Small intestine (tissue), 7 donors: Measurements from ENCODE around the gene DUSP28. TPM values are rescaled to one million over a fixed set of nuclear protein-coding genes. Genes with fewer than 3 reads are reported as not detected.
"Not testable (repeated sequence)": the region's sequence is repeated elsewhere in the genome, so short reads cannot be mapped to it uniquely, and the experiment has no call there.

Experiments
- DNase-seq, 2 donors: peaks; one replicate each; pipeline versions ENCODE4 v3.0.0 to v3.0.0-alpha.2; 2013
- FAIRE-seq: peaks from 2 replicates; lab custom pipeline; 2012; peaks lifted over from hg19 to GRCh38; lab: Jason Lieb, UNC
- H3K27ac ChIP-seq, 3 donors: one replicate each; pipeline ENCODE4 v1.5.1; 2013; ENCODE audit warnings: low read length in 2 of 3, mild to moderate bottlenecking in 2 of 3, control low read depth in 1 of 3, inconsistent platforms in 1 of 3, low read depth in 1 of 3, moderate library complexity in 1 of 3
- H3K27me3 ChIP-seq, 3 donors: one replicate each; pipeline ENCODE4 v1.6.1; 2013; ENCODE audit warnings: low read length in 3 of 3, inconsistent platforms in 1 of 3; ENCODE audit not compliant: control insufficient read depth in 3 of 3, insufficient read depth in 3 of 3
- H3K36me3 ChIP-seq, 3 donors: one replicate each; pipeline ENCODE4 v1.6.1; 2013; ENCODE audit warnings: low read length in 3 of 3, inconsistent platforms in 1 of 3, low read depth in 1 of 3, mild to moderate bottlenecking in 1 of 3, moderate library complexity in 1 of 3; ENCODE audit not compliant: control insufficient read depth in 3 of 3, insufficient read depth in 2 of 3
- H3K4me1 ChIP-seq, 3 donors: one replicate each; pipeline ENCODE4 v1.6.1; 2013; ENCODE audit warnings: low read length in 2 of 3, inconsistent platforms in 1 of 3, low read depth in 1 of 3, mild to moderate bottlenecking in 1 of 3, moderate library complexity in 1 of 3; ENCODE audit not compliant: control insufficient read depth in 3 of 3, insufficient read depth in 2 of 3
- H3K4me3 ChIP-seq, 3 donors: one replicate each; pipeline ENCODE4 v1.5.1; 2013; ENCODE audit warnings: low read length in 3 of 3, control low read depth in 1 of 3, inconsistent platforms in 1 of 3, low read depth in 1 of 3, mild to moderate bottlenecking in 1 of 3, moderate library complexity in 1 of 3
- H3K9me3 ChIP-seq, 2 donors: one replicate each; pipeline ENCODE4 v1.6.1; 2013; ENCODE audit warnings: low read depth in 1 of 2, low read length in 1 of 2; ENCODE audit not compliant: control insufficient read depth in 2 of 2, insufficient read depth in 1 of 2
- WGBS, 3 donors: extraction: QIAGEN DNeasy Blood & Tissue Kit; methylation state at CpG; one replicate each; pipeline ENCODE4 v1.1.7; 2013; 5-methylcytosine and 5-hydroxymethylcytosine counted together
- polyA plus RNA-seq, 4 donors: library from polyadenylated mRNA; stranded (reverse) in 3 of 4; unstranded in 1 of 4; fragments of 200-250 nt in 3 of 4; fragments of 120-200 nt in 1 of 4; gene quantifications; one replicate each; pipeline versions ENCODE4 v1.2.1 to v1.2.3, GENCODE V29; 2013
- donor health status: healthy with polysubstance abuse.
- donor health status: control.
- donor health status: control.
- donor health status: Bipolar disorder and iron deficiency.
- donor health status: healthy.

DUSP28 gene
- polyA plus RNA-seq, 4 donors: 1.8 to 7.9 (median 5.0) TPM

DNA sequence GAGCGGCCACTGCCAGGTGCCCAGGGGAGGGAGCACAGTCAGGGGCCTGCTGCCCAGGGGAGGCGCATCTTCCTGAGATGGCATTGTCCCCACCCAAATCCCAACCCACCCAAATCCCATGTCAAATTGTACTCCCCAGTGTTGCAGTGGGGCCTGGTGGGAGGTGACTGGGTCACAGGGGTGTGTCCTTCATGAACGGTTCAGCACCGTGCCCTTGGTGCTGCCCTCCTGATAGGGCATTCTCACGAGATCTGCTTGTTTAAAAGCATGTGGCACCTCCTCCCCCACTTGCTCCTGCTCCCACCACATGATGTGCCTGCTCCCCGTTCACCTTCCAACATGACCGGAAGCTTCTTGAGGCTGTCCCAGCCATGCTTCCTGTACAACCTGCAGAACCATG, 30.0 kb upstream of the DUSP28 start:
- Histone ChIP-seq H3K36me3 (peaks cover 0 to 45% (median 2%) of the 10 kb centered on the region in 3 donors), H3K9me3 (peaks cover 0 to 52% of the 10 kb centered on the region in 2 donors), H3K27me3 (no peaks in the 10 kb centered on the region), H3K4me1 (no peaks in the 10 kb centered on the region), H3K4me3 (no peak overlapping the region), H3K27ac (no peak overlapping the region)
- FAIRE-seq (no peak), DNase-seq (no peak)
- 94 to 96% (median 94%) methylated on average over 7 of the region's 7 CpGs for WGBS, 3 donors

DNA sequence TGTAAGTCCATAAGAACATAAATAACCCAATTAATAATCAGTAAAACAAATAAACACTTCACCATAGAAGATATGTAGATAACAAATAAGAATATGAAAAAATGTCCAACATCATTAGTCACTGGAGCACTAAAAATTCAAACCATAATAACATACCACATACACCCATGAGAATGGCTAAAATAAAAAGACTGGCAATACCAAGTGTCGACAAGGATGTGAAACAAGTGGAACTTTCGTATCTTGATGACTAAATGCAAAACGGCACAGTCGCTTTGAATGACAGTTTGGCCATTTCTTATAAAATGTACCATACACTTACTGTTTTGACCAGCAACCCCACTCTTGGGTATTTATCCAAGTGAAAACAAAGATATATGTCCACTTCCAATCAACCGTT, 29.1 kb upstream of the DUSP28 start:
- DNase-seq (no peak), FAIRE-seq (no peak)
- Histone ChIP-seq H3K27me3 (no peaks in the 10 kb centered on the region), H3K27ac (no peak overlapping the region), H3K4me3 (no peak overlapping the region), H3K9me3 (peaks cover 0 to 44% of the 10 kb centered on the region in 2 donors), H3K4me1 (no peaks in the 10 kb centered on the region), H3K36me3 (peaks cover 0 to 37% (median 2%) of the 10 kb centered on the region in 3 donors)
- WGBS, 3 donors: 98 to 100% (median 99%) methylated on average over 5 of the region's 5 CpGs

GRCh38 chr2:240532031-240532775, 28.0 kb upstream of the DUSP28 start:
- H3K4me3 ChIP-seq: no peak overlapping the region
- FAIRE-seq: no peak
- peaks cover 0 to 33% (median 2%) of the 10 kb centered on the region in 3 donors for H3K36me3 ChIP-seq
- WGBS, 3 donors: 89 to 100% (median 93%) methylated on average over 1 of the region's 1 CpG
- DNase-seq: no peak
- no peaks in the 10 kb centered on the region for H3K27me3 ChIP-seq
- peaks cover 0 to 37% of the 10 kb centered on the region in 2 donors for H3K9me3 ChIP-seq
- no peak overlapping the region for H3K27ac ChIP-seq
- no peaks in the 10 kb centered on the region for H3K4me1 ChIP-seq

DNA sequence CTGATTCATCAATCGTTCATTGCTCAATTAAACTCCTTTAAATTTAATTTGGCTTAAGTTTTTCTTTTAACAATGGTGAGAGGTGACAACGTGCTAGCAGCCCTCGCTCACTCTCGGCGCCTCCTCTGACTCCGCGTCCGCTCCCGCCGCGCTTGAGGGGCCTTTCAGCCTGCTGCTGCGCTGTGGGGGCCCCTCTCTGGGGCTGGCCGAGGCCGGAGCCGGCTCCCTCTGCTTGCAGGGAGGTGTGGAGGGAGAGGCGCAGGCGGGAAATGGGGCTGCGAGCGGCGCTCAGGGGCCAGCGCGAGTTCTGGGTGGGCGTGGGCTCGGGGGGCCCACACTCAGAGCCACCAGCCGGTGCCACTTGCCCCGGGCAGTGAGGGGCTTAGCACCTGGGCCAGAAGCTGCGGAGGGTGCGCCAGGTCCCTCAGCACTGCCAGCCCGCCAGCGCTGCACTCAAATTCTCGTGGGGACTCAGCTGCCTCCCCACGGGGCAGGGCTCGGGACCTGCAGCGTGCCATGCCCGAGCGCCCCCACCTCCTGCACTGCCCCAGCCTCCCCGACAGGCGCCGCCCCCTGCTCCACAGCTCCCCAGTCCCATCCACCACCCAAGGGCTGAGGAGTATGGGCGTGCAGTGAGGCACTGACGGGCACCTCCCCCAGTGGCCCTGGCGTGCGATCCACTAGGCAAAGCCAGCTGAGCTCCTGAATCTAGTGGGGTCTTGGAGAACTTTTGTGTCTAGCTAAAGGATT, 22.0 kb upstream of the DUSP28 start:
- WGBS, 3 donors: 93 to 98% (median 97%) methylated on average over 34 to 43 of the region's 43 CpGs
- peaks cover 0 to 25% (median 2%) of the 10 kb centered on the region in 3 donors for H3K36me3 ChIP-seq
- no peaks in the 10 kb centered on the region for H3K4me1 ChIP-seq
- FAIRE-seq: no peak
- H3K4me3 ChIP-seq: no peak overlapping the region
- DNase-seq: no peak
- no peak overlapping the region for H3K27ac ChIP-seq
- no peaks in the 10 kb centered on the region for H3K27me3 ChIP-seq
- H3K9me3 ChIP-seq: peaks cover 0 to 10% of the 10 kb centered on the region in 2 donors

DNA sequence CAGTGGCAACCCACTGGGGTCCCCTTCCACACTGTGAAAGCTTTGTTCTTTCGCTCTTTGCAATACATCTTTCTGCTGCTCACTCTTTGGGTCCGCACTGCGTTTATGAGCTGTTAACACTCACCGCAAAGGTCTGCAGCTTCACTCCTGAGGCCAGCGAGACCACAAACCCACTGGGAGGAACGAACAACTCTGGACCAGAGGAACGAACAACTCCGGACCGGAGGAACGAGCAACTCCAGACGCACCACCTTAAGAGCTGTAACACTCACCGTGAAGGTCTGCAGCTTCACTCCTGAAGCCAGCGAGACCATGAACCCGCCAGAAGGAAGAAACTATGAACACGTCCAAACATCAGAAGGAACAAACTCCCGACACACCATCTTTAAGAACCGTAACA, 21.1 kb upstream of the DUSP28 start:
- H3K36me3 ChIP-seq: peaks cover 0 to 23% (median 2%) of the 10 kb centered on the region in 3 donors
- not testable (repeated sequence) for H3K27ac ChIP-seq, H3K4me1 ChIP-seq, DNase-seq, H3K9me3 ChIP-seq, H3K4me3 ChIP-seq, H3K27me3 ChIP-seq, FAIRE-seq
- 97 to 98% (median 98%) methylated on average over 17 of the region's 17 CpGs for WGBS, 3 donors

DNA sequence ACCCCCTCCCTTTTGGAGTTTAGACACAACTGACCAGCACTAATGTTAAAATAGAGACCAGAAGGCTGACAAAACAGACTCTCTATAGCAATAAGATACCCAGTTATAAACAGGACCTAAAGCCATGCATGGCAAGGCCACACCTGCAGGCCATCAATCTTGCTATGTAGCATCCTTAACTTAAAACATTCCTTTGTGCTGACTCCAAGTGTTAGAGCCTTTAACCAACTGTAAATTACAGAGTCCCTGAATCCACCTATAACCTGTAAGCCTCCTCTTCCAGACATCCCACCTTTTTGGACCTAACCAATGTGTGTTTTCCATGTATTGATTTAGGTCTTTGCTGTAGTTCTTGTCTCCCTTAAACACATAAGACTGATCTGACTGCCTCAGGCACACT, 20.3 kb upstream of the DUSP28 start:
- H3K36me3 ChIP-seq: peaks cover 0 to 20% (median 2%) of the 10 kb centered on the region in 3 donors
- no peak for DNase-seq
- no peaks in the 10 kb centered on the region for H3K4me1 ChIP-seq
- no peak overlapping the region for H3K27ac ChIP-seq
- H3K27me3 ChIP-seq: no peaks in the 10 kb centered on the region
- no peak overlapping the region for H3K4me3 ChIP-seq
- no peak for FAIRE-seq
- H3K9me3 ChIP-seq: peaks cover 0 to 6% of the 10 kb centered on the region in 2 donors

DNA sequence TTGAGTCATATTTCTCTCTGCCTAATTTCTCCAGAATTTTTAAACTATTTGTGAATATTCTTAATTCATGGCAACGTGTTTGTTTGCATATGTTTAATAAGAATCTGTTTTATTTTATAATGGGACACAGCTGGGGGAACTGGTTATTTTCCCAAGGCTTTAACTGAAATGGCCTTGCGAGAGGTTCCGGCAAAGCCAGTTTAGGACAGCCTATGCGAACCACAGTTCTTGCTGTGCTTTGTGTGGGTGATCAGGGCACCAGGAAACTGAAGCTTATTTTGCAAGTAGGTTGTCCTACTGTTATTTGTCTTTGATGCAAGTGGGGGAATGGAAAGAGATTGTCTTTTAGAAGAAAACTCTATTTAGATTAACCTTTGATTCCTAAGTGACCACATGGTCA, 8.9 kb upstream of the DUSP28 start:
- 86 to 94% (median 91%) methylated on average over 4 of the region's 4 CpGs for WGBS, 3 donors
- Histone ChIP-seq H3K4me3 (no peak overlapping the region), H3K9me3 (peaks cover 0 to 7% of the 10 kb centered on the region in 2 donors), H3K27ac (no peak overlapping the region), H3K36me3 (peaks cover 1 to 31% (median 3%) of the 10 kb centered on the region in 3 donors), H3K27me3 (no peaks in the 10 kb centered on the region), H3K4me1 (no peaks in the 10 kb centered on the region)
- no peak for FAIRE-seq
- DNase-seq: no peak

- H3K4me1 ChIP-seq: peaks cover 0 to 5% (median 0%) of the 10 kb centered on the region in 3 donors
- H3K27ac ChIP-seq: no peak overlapping the region
- 28 to 71% (median 40%) methylated on average over 1 of the region's 1 CpG for WGBS, 3 donors
- peaks cover 0 to 7% of the 10 kb centered on the region in 2 donors for H3K9me3 ChIP-seq
- no peaks in the 10 kb centered on the region for H3K27me3 ChIP-seq
- no peak overlapping the region for H3K4me3 ChIP-seq
- DNase-seq (no peak), FAIRE-seq (no peak)
- H3K36me3 ChIP-seq: peaks cover 1 to 31% (median 3%) of the 10 kb centered on the region in 3 donors
Observed at GRCh38 chr2:240551811-240552210, 8.3 kb upstream of the DUSP28 start.
